ENCODE measurements around the gene LSM14B. TPM values are rescaled to one million over a fixed set of nuclear protein-coding genes. Genes with fewer than 3 reads are reported as not detected.

Gene LSM14B
- total and polyA plus RNA-seq, 4 donors, result 16.4 to 41.7 (median 27.8) TPM

- DNase-seq, result no peak
- TF ChIP-seq, protein P1, sequence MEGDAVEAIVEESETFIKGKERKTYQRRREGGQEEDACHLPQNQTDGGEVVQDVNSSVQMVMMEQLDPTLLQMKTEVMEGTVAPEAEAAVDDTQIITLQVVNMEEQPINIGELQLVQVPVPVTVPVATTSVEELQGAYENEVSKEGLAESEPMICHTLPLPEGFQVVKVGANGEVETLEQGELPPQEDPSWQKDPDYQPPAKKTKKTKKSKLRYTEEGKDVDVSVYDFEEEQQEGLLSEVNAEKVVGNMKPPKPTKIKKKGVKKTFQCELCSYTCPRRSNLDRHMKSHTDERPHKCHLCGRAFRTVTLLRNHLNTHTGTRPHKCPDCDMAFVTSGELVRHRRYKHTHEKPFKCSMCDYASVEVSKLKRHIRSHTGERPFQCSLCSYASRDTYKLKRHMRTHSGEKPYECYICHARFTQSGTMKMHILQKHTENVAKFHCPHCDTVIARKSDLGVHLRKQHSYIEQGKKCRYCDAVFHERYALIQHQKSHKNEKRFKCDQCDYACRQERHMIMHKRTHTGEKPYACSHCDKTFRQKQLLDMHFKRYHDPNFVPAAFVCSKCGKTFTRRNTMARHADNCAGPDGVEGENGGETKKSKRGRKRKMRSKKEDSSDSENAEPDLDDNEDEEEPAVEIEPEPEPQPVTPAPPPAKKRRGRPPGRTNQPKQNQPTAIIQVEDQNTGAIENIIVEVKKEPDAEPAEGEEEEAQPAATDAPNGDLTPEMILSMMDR (IDR thresholded peaks at IDR 0.05; ENCODE audit: control extremely low read depth, extremely low read depth), result no peak
- Histone ChIP-seq H3K9ac (ENCODE audit: insufficient read depth in 1 of 2, low read length in 2 of 2) (no peak overlapping the region), H3K4me1 (ENCODE audit: control insufficient read depth in 5 of 5, insufficient read depth in 5 of 5, low read length in 5 of 5) (peaks cover 0 to 27% (median 7%) of the 10 kb centered on the region in 5 donors), H3K27me3 (ENCODE audit: control insufficient read depth in 3 of 3, insufficient read depth in 3 of 3, low read length in 2 of 3) (no peaks in the 10 kb centered on the region), H3K9me3 (ENCODE audit: control insufficient read depth in 4 of 4, insufficient read depth in 3 of 4, low read length in 3 of 4) (peaks cover 0 to 2% (median 0%) of the 10 kb centered on the region in 4 donors), H3K36me3 (ENCODE audit: control insufficient read depth in 4 of 4, insufficient read depth in 4 of 4, low read length in 4 of 4) (peaks cover 0 to 5% (median 1%) of the 10 kb centered on the region in 4 donors), H3K4me3 (no peak overlapping the region), H3K27ac (ENCODE audit: low read depth in 1 of 2, low read length in 1 of 2) (no peak overlapping the region)
- 90 to 96% methylated on average over 18 to 23 of the region's 23 CpGs for WGBS, 2 donors
- no peak for ATAC-seq (ENCODE audit: insufficient read depth, low FRiP score)
These were observed 29.6 kb downstream of the LSM14B start for GRCh38 chr20:62151835-62152364.

DNA sequence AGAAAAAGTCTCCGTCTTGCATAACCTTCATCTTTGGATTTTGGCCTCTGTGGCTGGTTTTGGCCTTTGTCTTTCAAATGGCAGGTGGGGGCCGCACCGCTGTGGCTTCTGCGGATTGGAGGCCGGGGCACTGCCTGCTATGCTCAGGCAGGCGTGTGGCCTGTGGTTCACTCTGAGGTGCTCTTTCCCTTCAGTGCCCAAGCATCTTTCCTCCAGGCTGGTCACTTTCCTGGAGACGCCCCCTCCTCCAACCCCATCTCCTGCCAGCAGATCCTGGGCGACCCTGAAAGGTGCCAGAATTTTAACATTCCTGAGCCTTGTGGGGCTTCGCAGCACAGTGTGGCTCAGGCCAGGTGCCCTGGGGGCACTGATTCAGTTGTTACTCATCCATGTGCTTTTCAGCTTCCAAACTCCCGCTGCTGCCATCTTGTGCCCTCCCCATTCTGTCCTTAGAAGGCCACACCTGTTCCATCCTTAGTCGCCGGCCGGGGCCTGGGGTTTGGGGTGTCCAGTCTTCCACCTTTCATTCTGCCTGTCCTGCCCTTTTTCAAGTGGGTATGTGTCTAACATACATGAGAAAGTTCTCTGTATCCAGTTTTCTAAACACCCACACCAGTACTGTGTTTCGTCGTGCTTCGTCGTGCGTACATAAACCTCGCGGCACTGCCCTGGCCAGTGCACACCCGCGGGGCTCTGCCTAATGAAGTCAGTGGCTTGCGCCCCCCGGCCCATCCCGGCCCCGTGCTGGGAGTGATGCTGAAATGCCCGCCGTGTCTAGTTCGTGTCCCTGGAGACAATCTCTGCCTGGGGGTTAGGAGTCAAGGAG is 33.4 kb downstream of the LSM14B start:
- H3K9me3 ChIP-seq (ENCODE audit: control insufficient read depth in 4 of 4, insufficient read depth in 3 of 4, low read length in 3 of 4), result peaks cover 0 to 2% (median 0%) of the 10 kb centered on the region in 4 donors
- no peak overlapping the region for H3K4me3 ChIP-seq
- H3K36me3 ChIP-seq (ENCODE audit: control insufficient read depth in 4 of 4, insufficient read depth in 4 of 4, low read length in 4 of 4), result peaks cover 0 to 13% (median 1%) of the 10 kb centered on the region in 4 donors
- TF ChIP-seq, protein P1 (IDR thresholded peaks at IDR 0.05; ENCODE audit: control extremely low read depth, extremely low read depth), result no peak
- no peak for ATAC-seq (ENCODE audit: insufficient read depth, low FRiP score)
- H3K4me1 ChIP-seq (ENCODE audit: control insufficient read depth in 5 of 5, insufficient read depth in 5 of 5, low read length in 5 of 5), result peaks cover 0 to 5% (median 0%) of the 10 kb centered on the region in 5 donors
- H3K27ac ChIP-seq (ENCODE audit: low read depth in 1 of 2, low read length in 1 of 2), result no peak overlapping the region
- no peak overlapping the region for H3K9ac ChIP-seq (ENCODE audit: insufficient read depth in 1 of 2, low read length in 2 of 2)
- DNase-seq, result no peak
- H3K27me3 ChIP-seq (ENCODE audit: control insufficient read depth in 3 of 3, insufficient read depth in 3 of 3, low read length in 2 of 3), result no peaks in the 10 kb centered on the region
- 94 to 96% methylated on average over 29 of the region's 29 CpGs for WGBS, 2 donors

GRCh38 chr20:62156254-62156556 is 33.9 kb downstream of the LSM14B start:
- Histone ChIP-seq H3K27me3 (ENCODE audit: control insufficient read depth in 3 of 3, insufficient read depth in 3 of 3, low read length in 2 of 3) (no peaks in the 10 kb centered on the region), H3K36me3 (ENCODE audit: control insufficient read depth in 4 of 4, insufficient read depth in 4 of 4, low read length in 4 of 4) (peaks cover 0 to 19% (median 1%) of the 10 kb centered on the region in 4 donors), H3K4me3 (no peak overlapping the region), H3K4me1 (ENCODE audit: control insufficient read depth in 5 of 5, insufficient read depth in 5 of 5, low read length in 5 of 5) (peaks cover 0 to 5% (median 0%) of the 10 kb centered on the region in 5 donors), H3K27ac (ENCODE audit: low read depth in 1 of 2, low read length in 1 of 2) (no peak overlapping the region), H3K9ac (ENCODE audit: insufficient read depth in 1 of 2, low read length in 2 of 2) (no peak overlapping the region), H3K9me3 (ENCODE audit: control insufficient read depth in 4 of 4, insufficient read depth in 3 of 4, low read length in 3 of 4) (peaks cover 0 to 2% (median 0%) of the 10 kb centered on the region in 4 donors)
- TF ChIP-seq, protein P1 (IDR thresholded peaks at IDR 0.05; ENCODE audit: control extremely low read depth, extremely low read depth), result no peak
- ATAC-seq (ENCODE audit: insufficient read depth, low FRiP score), result no peak
- WGBS, 2 donors, result 89 to 91% methylated on average over 3 of the region's 3 CpGs
- DNase-seq, result no peak

Measured in lung (tissue), 12 donors.